K562 (cell line): ENCODE results near the gene BEST2. TPM values are rescaled to one million over a fixed set of nuclear protein-coding genes. Genes with fewer than 3 reads are reported as not detected.

Source experiments
- CCAR2 ChIP-seq: fragments of 200-400 bp; formaldehyde crosslinking; IDR thresholded peaks from 2 replicates; pipeline ENCODE4 v1.6.1; 2017; ENCODE audit warnings: mild to moderate bottlenecking, low read depth, low read length
- HDAC8 ChIP-seq: fragments of 450-650 bp; IDR thresholded peaks from 2 replicates; pipeline ENCODE4 v1.6.1; 2016; ENCODE audit warnings: mild to moderate bottlenecking, missing genetic modification characterization, moderate library complexity, missing compliant biosample characterization
- JUND ChIP-seq, 2 experiments: IDR thresholded peaks; 2 replicates in 1 of 2; 3 replicates in 1 of 2; pipeline ENCODE4 v1.6.1; 2011; ENCODE audit warnings: borderline replicate concordance in 2 of 2, low read depth in 2 of 2, low read length in 2 of 2, improper control_type of control experiment in 1 of 2, missing biosample characterization in 1 of 2, missing genetic modification characterization in 1 of 2, missing genetic modification reagents in 1 of 2
- KDM5B ChIP-seq: fragments of 200-600 bp; sonication (generic); IDR thresholded peaks from 2 replicates; pipeline ENCODE4 v1.6.1; 2012; ENCODE audit warnings: low read depth, mild to moderate bottlenecking, moderate library complexity, low read length, control low read depth, inconsistent platforms; ENCODE audit not compliant: insufficient replicate concordance
- MTA1 ChIP-seq: fragments of 450-650 bp; IDR thresholded peaks from 2 replicates; pipeline ENCODE4 v1.6.1; 2017; ENCODE audit warnings: borderline replicate concordance
- NRF1 ChIP-seq, 2 experiments: fragments of 450-650 bp; IDR thresholded peaks in 1 of 2; conservative IDR thresholded peaks in 1 of 2; 2 replicates each; pipeline ENCODE4 v1.6.1; 2014; ENCODE audit warnings: mild to moderate bottlenecking in 2 of 2
- POLR2AphosphoS5 ChIP-seq: IDR thresholded peaks from 2 replicates; pipeline ENCODE4 v1.6.1; 2011; ENCODE audit warnings: mild to moderate bottlenecking, low read depth, low read length, moderate library complexity; ENCODE audit not compliant: control insufficient read depth, insufficient read depth
- RAD21 ChIP-seq, 2 experiments: fragments of 250-450 bp in 1 of 2; fragments of 450-650 bp in 1 of 2; sonication (Bioruptor Pico) in 1 of 2; formaldehyde crosslinking in 1 of 2; IDR thresholded peaks in 1 of 2; conservative IDR thresholded peaks in 1 of 2; 2 replicates each; pipeline versions ENCODE4 v1.4.0 to v1.8.0; 2020 to 2022; ENCODE audit warnings: mild to moderate bottlenecking in 2 of 2, moderate library complexity in 1 of 2
- SAP30 ChIP-seq: fragments of 200-600 bp; sonication (generic); IDR thresholded peaks from 2 replicates; pipeline ENCODE4 v1.6.1; 2012; ENCODE audit warnings: borderline replicate concordance, low read depth, mild to moderate bottlenecking, moderate library complexity, low read length, control low read depth, inconsistent platforms; ENCODE audit not compliant: insufficient read depth, poor library complexity, severe bottlenecking
- TEAD2 ChIP-seq: fragments of 450-650 bp; IDR thresholded peaks from 2 replicates; pipeline ENCODE4 v1.6.1; 2016; ENCODE audit warnings: missing genetic modification characterization, control low read depth, missing compliant biosample characterization
- ZFX ChIP-seq: sonication (generic); formaldehyde crosslinking; IDR thresholded peaks from 2 replicates; pipeline ENCODE4 v1.8.0; 2022; ENCODE audit warnings: mild to moderate bottlenecking, missing genetic modification reagents, moderate library complexity
- ZKSCAN1 ChIP-seq: fragments of 150-350 bp; IDR thresholded peaks from 2 replicates; pipeline ENCODE4 v1.6.1; 2016; ENCODE audit warnings: low read depth, low read length
- ZNF197 ChIP-seq: fragments of 200-800 bp; sonication (Bioruptor generic); IDR thresholded peaks from 2 replicates; pipeline ENCODE4 v1.6.1; 2016; ENCODE audit warnings: low read depth, missing genetic modification characterization, missing compliant biosample characterization
- ZNF778 ChIP-seq: fragments of 450-650 bp; formaldehyde crosslinking; IDR thresholded peaks from 2 replicates; pipeline ENCODE4 v1.4.0; 2020; ENCODE audit warnings: mild to moderate bottlenecking, moderate library complexity
- polyA plus RNA-seq, 8 experiments: library from polyadenylated mRNA; depleted of rRNA in 4 of 8; stranded (reverse) in 5 of 8; unstranded in 3 of 8; fragments of >200 nt; fragmentation: Nextera tagmentation in 2 of 8; fragmentation: Illumina TruSeq in 1 of 8; extraction: Ambion mirVana in 2 of 8; extraction: Trizol in 1 of 8; gene quantifications; 2 replicates each; pipeline versions ENCODE4 v1.2.1 to v1.2.3, GENCODE V29; 2011 to 2014; ENCODE audit warnings: inconsistent platforms in 1 of 8, missing spikeins in 1 of 8
- total RNA-seq, 7 experiments: library from RNA; depleted of rRNA in 6 of 7; stranded (reverse); fragments of >200 nt in 6 of 7; fragmentation: Illumina TruSeq in 2 of 7; extraction: Trizol in 2 of 7; gene quantifications; 2 replicates each; pipeline versions ENCODE4 v1.2.1 to v1.2.3, GENCODE V29; 2011 to 2021; ENCODE audit warnings: low replicate concordance in 1 of 7
- TF ChIP-seq, protein P1 (sequence below): fragments of 450-650 bp; IDR thresholded peaks from 2 replicates; pipeline ENCODE4 v1.6.1; 2018; ENCODE audit warnings: mild to moderate bottlenecking, low read depth; ENCODE audit not compliant: partially characterized antibody
- TF ChIP-seq, protein P2 (sequence below): IDR thresholded peaks from 2 replicates; pipeline ENCODE4 v1.6.1; 2011; ENCODE audit not compliant: insufficient read length; ENCODE audit errors: extremely low read depth
- TF ChIP-seq, protein P3 (sequence below): sonication (generic); formaldehyde crosslinking; IDR thresholded peaks from 2 replicates; pipeline ENCODE4 v1.8.1; 2023; ENCODE audit warnings: mild to moderate bottlenecking, missing genetic modification reagents
- TF ChIP-seq, protein P4 (sequence below), 2 experiments: fragments of 450-650 bp in 1 of 2; sonication (generic) in 1 of 2; formaldehyde crosslinking; conservative IDR thresholded peaks; 2 replicates each; pipeline versions ENCODE4 v1.4.0 to v1.8.1; 2020 to 2022; ENCODE audit warnings: mild to moderate bottlenecking in 1 of 2, missing genetic modification reagents in 1 of 2

BEST2 gene
- total and polyA plus RNA-seq, 9 of the 15 experiments (the other 6 are each of a cell fraction or from before 2014, with no cell fraction given): not detected

DNA sequence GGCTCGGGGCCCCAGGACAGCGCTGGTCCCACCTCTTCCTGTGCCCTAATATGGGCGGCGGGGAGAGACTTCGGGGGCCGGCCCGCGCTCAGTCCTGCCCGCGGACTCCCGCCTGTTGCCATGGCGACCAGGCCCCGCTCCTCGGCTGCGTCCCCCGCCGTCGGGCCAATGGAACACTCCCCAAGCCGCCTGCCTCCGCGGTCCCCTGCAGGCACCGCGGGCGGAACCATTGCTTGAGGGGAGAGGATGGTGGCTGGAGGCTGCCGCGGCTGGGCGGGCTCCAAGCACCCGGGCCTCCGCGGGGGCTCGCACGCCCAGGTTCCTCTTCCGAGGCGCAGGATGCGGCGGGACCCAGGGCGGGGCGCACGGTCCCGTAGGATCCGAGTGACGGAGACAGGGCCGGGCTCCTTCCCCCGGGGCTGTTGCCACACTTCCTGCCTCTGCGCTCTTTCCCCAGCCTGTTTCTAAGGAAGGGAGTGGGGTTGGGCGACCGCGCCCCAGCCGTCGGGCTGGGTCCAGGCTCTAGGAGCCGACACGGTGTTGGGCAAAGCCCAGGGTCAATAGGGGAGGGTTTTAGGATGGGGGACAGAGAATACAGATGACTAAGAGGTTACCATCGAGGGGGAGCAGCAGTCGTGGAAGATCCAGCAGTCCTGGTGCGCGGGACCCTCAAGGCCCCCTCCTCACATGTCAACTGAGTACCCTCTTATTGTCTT is 38.5 kb downstream of the BEST2 start (continued):
- TF ChIP-seq POLR2AphosphoS5: no peak
- peak; percentile 92 for TF ChIP-seq JUND (IDR thresholded peaks at IDR 0.05; ENCODE audit: borderline replicate concordance, low read depth, low read length)
- TF ChIP-seq JUND (tag; IDR thresholded peaks at IDR 0.05; ENCODE audit: borderline replicate concordance, low read depth, low read length): no peak
- TF ChIP-seq, protein P1, sequence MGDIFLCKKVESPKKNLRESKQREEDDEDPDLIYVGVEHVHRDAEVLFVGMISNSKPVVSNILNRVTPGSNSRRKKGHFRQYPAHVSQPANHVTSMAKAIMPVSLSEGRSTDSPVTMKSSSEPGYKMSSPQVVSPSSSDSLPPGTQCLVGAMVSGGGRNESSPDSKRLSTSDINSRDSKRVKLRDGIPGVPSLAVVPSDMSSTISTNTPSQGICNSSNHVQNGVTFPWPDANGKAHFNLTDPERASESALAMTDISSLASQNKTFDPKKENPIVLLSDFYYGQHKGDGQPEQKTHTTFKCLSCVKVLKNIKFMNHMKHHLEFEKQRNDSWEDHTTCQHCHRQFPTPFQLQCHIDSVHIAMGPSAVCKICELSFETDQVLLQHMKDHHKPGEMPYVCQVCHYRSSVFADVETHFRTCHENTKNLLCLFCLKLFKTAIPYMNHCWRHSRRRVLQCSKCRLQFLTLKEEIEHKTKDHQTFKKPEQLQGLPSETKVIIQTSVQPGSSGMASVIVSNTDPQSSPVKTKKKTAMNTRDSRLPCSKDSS: no peak
- no peak for TF ChIP-seq ZNF778
- no peak for TF ChIP-seq RAD21 (CRISPR knock-in tag; conservative IDR thresholded peaks at IDR 0.05 in 1 of 2, IDR thresholded peaks at IDR 0.05 in 1 of 2)
- TF ChIP-seq, protein P2, sequence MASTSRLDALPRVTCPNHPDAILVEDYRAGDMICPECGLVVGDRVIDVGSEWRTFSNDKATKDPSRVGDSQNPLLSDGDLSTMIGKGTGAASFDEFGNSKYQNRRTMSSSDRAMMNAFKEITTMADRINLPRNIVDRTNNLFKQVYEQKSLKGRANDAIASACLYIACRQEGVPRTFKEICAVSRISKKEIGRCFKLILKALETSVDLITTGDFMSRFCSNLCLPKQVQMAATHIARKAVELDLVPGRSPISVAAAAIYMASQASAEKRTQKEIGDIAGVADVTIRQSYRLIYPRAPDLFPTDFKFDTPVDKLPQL: no peak
- TF ChIP-seq, protein P3, sequence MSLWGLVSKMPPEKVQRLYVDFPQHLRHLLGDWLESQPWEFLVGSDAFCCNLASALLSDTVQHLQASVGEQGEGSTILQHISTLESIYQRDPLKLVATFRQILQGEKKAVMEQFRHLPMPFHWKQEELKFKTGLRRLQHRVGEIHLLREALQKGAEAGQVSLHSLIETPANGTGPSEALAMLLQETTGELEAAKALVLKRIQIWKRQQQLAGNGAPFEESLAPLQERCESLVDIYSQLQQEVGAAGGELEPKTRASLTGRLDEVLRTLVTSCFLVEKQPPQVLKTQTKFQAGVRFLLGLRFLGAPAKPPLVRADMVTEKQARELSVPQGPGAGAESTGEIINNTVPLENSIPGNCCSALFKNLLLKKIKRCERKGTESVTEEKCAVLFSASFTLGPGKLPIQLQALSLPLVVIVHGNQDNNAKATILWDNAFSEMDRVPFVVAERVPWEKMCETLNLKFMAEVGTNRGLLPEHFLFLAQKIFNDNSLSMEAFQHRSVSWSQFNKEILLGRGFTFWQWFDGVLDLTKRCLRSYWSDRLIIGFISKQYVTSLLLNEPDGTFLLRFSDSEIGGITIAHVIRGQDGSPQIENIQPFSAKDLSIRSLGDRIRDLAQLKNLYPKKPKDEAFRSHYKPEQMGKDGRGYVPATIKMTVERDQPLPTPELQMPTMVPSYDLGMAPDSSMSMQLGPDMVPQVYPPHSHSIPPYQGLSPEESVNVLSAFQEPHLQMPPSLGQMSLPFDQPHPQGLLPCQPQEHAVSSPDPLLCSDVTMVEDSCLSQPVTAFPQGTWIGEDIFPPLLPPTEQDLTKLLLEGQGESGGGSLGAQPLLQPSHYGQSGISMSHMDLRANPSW (CRISPR knock-in tag): no peak
- no peak for TF ChIP-seq CCAR2
- peak; percentile 78 to 79 for TF ChIP-seq NRF1 (conservative IDR thresholded peaks at IDR 0.05 in 1 of 2, IDR thresholded peaks at IDR 0.05 in 1 of 2)
- TF ChIP-seq ZFX (CRISPR knock-in tag): peak; percentile 44
- TF ChIP-seq ZNF197 (CRISPR knock-in tag): no peak
- TF ChIP-seq, protein P4, sequence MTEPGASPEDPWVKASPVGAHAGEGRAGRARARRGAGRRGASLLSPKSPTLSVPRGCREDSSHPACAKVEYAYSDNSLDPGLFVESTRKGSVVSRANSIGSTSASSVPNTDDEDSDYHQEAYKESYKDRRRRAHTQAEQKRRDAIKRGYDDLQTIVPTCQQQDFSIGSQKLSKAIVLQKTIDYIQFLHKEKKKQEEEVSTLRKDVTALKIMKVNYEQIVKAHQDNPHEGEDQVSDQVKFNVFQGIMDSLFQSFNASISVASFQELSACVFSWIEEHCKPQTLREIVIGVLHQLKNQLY (CRISPR knock-in tag; conservative IDR thresholded peaks at IDR 0.05): no peak
- TF ChIP-seq ZKSCAN1: no peak
- no peak for TF ChIP-seq KDM5B
- no peak for TF ChIP-seq HDAC8
- TF ChIP-seq TEAD2: no peak
- TF ChIP-seq SAP30: no peak
- TF ChIP-seq MTA1: no peak
